Colonic mucosa (tissue), 4 donors: ENCODE results near the gene MYO3A. TPM values are rescaled to one million over a fixed set of nuclear protein-coding genes. Genes with fewer than 3 reads are reported as not detected.

Source experiments
- DNase-seq: peaks from one replicate; pipeline ENCODE4 v3.0.0-alpha.2; 2020
- H3K27ac ChIP-seq: fragments of 200-600 bp; one replicate; pipeline ENCODE4 v1.8.0; 2021
- H3K27me3 ChIP-seq: fragments of 200-600 bp; one replicate; pipeline ENCODE4 v1.8.0; 2021
- H3K36me3 ChIP-seq: fragments of 200-600 bp; one replicate; pipeline ENCODE4 v1.8.0; 2021
- H3K4me1 ChIP-seq: fragments of 200-600 bp; one replicate; pipeline ENCODE4 v1.8.0; 2021; ENCODE audit warnings: mild to moderate bottlenecking
- H3K4me3 ChIP-seq: fragments of 200-600 bp; one replicate; pipeline ENCODE4 v1.8.0; 2021
- H3K9ac ChIP-seq, 2 donors: one replicate each; pipeline ENCODE4 v1.7.0; 2013; ENCODE audit warnings: control low read depth in 2 of 2, low read depth in 2 of 2, low read length in 2 of 2
- H3K9me3 ChIP-seq: fragments of 200-600 bp; one replicate; pipeline ENCODE4 v1.8.0; 2021
- intact Hi-C: fragments of 100-400 bp; cut with DNase I; formaldehyde crosslinking; loops from one replicate; pipeline ENCODE4 v1.14.1; 2022
- total RNA-seq, 2 donors: library from RNA; stranded (reverse); fragmentation: NEBNext Ultra II Directional in 1 of 2; extraction: Animal tissue kit (Norgen Biotek cat#: 25700) in 1 of 2; gene quantifications; one replicate each; pipeline ENCODE4 v1.2.1, GENCODE V29; 2021
- TF ChIP-seq, protein P1 (sequence below): fragments of 200-600 bp; IDR thresholded peaks from one replicate; pipeline ENCODE4 v1.8.0; 2022; ENCODE audit warnings: antibody characterized with exemption, mild to moderate bottlenecking
- donor health status: healthy.
- donor health status: DM: no; HTN: no; CAD: no.
- donor health status: DM: no; HTN: no; CAD: no.

Gene MYO3A
- total RNA-seq, 2 donors from 2014 or later: 0.37 to 1.4 TPM

DNA sequence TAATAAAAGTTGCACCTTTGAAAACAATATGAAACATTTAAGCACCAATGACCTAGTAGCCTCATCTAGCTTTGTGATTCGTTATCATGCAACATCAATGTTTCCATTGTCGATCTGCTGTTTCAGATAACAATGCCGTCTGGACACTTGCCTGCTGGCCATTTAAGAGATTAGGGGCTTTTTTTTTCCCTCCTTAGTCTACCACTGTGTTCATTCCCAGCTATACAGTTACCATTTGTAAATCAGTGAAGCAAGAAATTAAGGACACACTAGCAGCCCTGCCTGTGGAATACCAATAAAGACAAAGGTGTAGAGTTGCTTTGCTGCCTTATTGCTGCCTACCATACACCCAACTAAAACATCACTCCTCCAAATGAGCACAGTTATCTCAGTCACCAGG lies 37.6 kb upstream of the MYO3A start:
- H3K4me1 ChIP-seq: no peaks in the 10 kb centered on the region
- no peaks in the 10 kb centered on the region for H3K27me3 ChIP-seq
- H3K27ac ChIP-seq: no peak overlapping the region
- H3K4me3 ChIP-seq: no peak overlapping the region
- no peak overlapping the region for H3K9ac ChIP-seq
- no peaks in the 10 kb centered on the region for H3K9me3 ChIP-seq
- TF ChIP-seq, protein P1, sequence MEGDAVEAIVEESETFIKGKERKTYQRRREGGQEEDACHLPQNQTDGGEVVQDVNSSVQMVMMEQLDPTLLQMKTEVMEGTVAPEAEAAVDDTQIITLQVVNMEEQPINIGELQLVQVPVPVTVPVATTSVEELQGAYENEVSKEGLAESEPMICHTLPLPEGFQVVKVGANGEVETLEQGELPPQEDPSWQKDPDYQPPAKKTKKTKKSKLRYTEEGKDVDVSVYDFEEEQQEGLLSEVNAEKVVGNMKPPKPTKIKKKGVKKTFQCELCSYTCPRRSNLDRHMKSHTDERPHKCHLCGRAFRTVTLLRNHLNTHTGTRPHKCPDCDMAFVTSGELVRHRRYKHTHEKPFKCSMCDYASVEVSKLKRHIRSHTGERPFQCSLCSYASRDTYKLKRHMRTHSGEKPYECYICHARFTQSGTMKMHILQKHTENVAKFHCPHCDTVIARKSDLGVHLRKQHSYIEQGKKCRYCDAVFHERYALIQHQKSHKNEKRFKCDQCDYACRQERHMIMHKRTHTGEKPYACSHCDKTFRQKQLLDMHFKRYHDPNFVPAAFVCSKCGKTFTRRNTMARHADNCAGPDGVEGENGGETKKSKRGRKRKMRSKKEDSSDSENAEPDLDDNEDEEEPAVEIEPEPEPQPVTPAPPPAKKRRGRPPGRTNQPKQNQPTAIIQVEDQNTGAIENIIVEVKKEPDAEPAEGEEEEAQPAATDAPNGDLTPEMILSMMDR: no peak
- H3K36me3 ChIP-seq: no peaks in the 10 kb centered on the region
- no peak for DNase-seq
- intact Hi-C loops: no loop called here

GRCh38 chr10:25899304-25899703 lies 34.7 kb upstream of the MYO3A start:
- Histone ChIP-seq H3K27me3 (no peaks in the 10 kb centered on the region), H3K9ac (no peak overlapping the region), H3K4me3 (no peak overlapping the region), H3K9me3 (no peaks in the 10 kb centered on the region), H3K36me3 (no peaks in the 10 kb centered on the region), H3K27ac (no peak overlapping the region), H3K4me1 (no peaks in the 10 kb centered on the region)
- no peak for DNase-seq
- TF ChIP-seq, protein P1: no peak
- intact Hi-C loops: no loop called here

- TF ChIP-seq, protein P1: no peak
- Histone ChIP-seq H3K9me3 (no peaks in the 10 kb centered on the region), H3K36me3 (no peaks in the 10 kb centered on the region), H3K27ac (no peak overlapping the region), H3K27me3 (no peaks in the 10 kb centered on the region), H3K9ac (no peak overlapping the region), H3K4me3 (no peak overlapping the region), H3K4me1 (no peaks in the 10 kb centered on the region)
- DNase-seq: no peak
- intact Hi-C loops: no loop called here
Measured at GRCh38 chr10:25901199-25901598, 32.8 kb upstream of the MYO3A start.

DNA sequence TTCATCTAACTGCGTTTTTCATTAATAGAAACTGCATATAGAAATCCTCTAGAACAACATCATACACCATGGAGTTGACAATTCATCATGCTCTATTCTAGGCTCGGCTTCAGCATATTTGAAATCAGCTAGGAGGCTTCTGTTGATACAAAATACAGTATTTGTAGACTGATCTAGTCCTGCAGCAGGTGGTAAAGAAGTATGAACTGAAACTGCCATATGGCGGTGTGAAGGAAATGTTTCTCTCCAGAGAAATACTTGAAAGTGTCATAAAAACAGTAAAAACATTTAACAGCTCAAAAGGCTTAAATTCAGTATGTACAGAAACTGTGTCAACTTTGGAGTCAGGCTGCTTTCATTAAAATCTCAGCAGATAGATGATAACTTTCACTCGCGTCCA lies 32.0 kb upstream of the MYO3A start:
- Histone ChIP-seq H3K9me3 (no peaks in the 10 kb centered on the region), H3K27me3 (no peaks in the 10 kb centered on the region), H3K4me1 (no peaks in the 10 kb centered on the region), H3K36me3 (no peaks in the 10 kb centered on the region), H3K27ac (no peak overlapping the region), H3K4me3 (no peak overlapping the region), H3K9ac (no peak overlapping the region)
- DNase-seq: no peak
- intact Hi-C loops: no loop called here
- TF ChIP-seq, protein P1: no peak

DNA sequence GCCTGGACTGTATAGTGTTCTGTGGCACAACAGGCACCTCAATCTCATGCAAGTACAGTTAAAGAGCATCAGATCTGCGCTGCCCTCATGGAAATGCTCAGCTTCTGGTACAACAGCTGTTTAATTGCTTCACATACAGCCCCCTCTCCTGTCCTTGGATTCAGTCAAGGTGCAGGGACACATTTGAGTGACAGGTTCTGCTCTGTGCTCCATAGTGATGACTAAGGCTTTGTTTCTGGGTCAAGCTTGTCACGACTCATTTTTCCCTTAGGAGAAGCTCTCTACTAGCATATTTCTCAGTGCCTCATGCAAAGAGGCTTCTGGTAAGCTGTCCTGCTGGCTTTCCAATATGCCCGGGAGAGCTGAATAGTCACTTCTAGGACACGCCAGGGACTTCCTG lies 26.8 kb upstream of the MYO3A start:
- Histone ChIP-seq H3K9ac (no peak overlapping the region), H3K4me3 (no peak overlapping the region), H3K9me3 (no peaks in the 10 kb centered on the region), H3K27me3 (no peaks in the 10 kb centered on the region), H3K36me3 (no peaks in the 10 kb centered on the region), H3K27ac (no peak overlapping the region), H3K4me1 (no peaks in the 10 kb centered on the region)
- intact Hi-C loops: no loop called here
- TF ChIP-seq, protein P1: no peak
- DNase-seq: no peak

- intact Hi-C loops: no loop called here
- Histone ChIP-seq H3K9me3 (no peaks in the 10 kb centered on the region), H3K36me3 (no peaks in the 10 kb centered on the region), H3K27ac (no peak overlapping the region), H3K27me3 (no peaks in the 10 kb centered on the region), H3K4me1 (no peaks in the 10 kb centered on the region), H3K9ac (no peak overlapping the region), H3K4me3 (no peak overlapping the region)
- no peak for DNase-seq
- TF ChIP-seq, protein P1: no peak
Measured at GRCh38 chr10:25912866-25913265, 21.2 kb upstream of the MYO3A start.
